H9 (cell line): Measurements from ENCODE around the gene TSHZ1. TPM values are rescaled to one million over a fixed set of nuclear protein-coding genes. Genes with fewer than 3 reads are reported as not detected.

Experiments
- DNase-seq: peaks from one replicate; pipeline ENCODE4 v3.0.0-alpha.2; 2017
- H2AFZ ChIP-seq: one replicate; pipeline ENCODE4 v1.6.1; 2013; ENCODE audit warnings: mild to moderate bottlenecking, low read length, control low read depth, moderate library complexity
- H2AK5ac ChIP-seq: 2 replicates; pipeline ENCODE4 v1.6.1; 2013; ENCODE audit warnings: low read length, control low read depth, mixed read lengths; ENCODE audit not compliant: insufficient read length
- H2BK120ac ChIP-seq: one replicate; pipeline ENCODE4 v1.6.1; 2013; ENCODE audit warnings: low read depth, mild to moderate bottlenecking, low read length, control low read depth, inconsistent platforms; ENCODE audit not compliant: poor library complexity, severe bottlenecking
- H2BK12ac ChIP-seq: 2 replicates; pipeline ENCODE4 v1.6.1; 2013; ENCODE audit warnings: low read length, control low read depth, mixed read lengths, low read depth; ENCODE audit not compliant: insufficient read length
- H2BK15ac ChIP-seq: 2 replicates; pipeline ENCODE4 v1.6.1; 2013; ENCODE audit warnings: low read depth, low read length, control low read depth
- H2BK20ac ChIP-seq: one replicate; pipeline ENCODE4 v1.6.1; 2013; ENCODE audit warnings: low read depth, mild to moderate bottlenecking, low read length, control low read depth, inconsistent platforms; ENCODE audit not compliant: poor library complexity, severe bottlenecking
- H2BK5ac ChIP-seq: 2 replicates; pipeline ENCODE4 v1.6.1; 2013; ENCODE audit warnings: low read length, control low read depth, mixed read lengths; ENCODE audit not compliant: insufficient read length
- H3K14ac ChIP-seq: 2 replicates; pipeline ENCODE4 v1.6.1; 2013; ENCODE audit warnings: low read length, control low read depth; ENCODE audit not compliant: insufficient read depth
- H3K18ac ChIP-seq: 2 replicates; pipeline ENCODE4 v1.6.1; 2013; ENCODE audit warnings: low read depth, mild to moderate bottlenecking, mixed read lengths, low read length, control low read depth; ENCODE audit not compliant: insufficient read length
- H3K23ac ChIP-seq: 2 replicates; pipeline ENCODE4 v1.6.1; 2013; ENCODE audit warnings: low read length, control low read depth, mixed read lengths, low read depth; ENCODE audit not compliant: insufficient read length
- H3K23me2 ChIP-seq: 2 replicates; pipeline ENCODE4 v1.6.1; 2013; ENCODE audit warnings: low read depth, mild to moderate bottlenecking, mixed read lengths, low read length, control low read depth; ENCODE audit not compliant: insufficient read length, poor library complexity, severe bottlenecking
- H3K27ac ChIP-seq: 2 replicates; pipeline ENCODE4 v1.5.1; 2013; ENCODE audit warnings: low read length, control low read depth, mixed read lengths, low read depth; ENCODE audit not compliant: insufficient read length
- H3K27me3 ChIP-seq: 2 replicates; pipeline ENCODE4 v1.6.1; 2013; ENCODE audit warnings: low read length, control low read depth, inconsistent platforms; ENCODE audit not compliant: insufficient read depth
- H3K4ac ChIP-seq: 2 replicates; pipeline ENCODE4 v1.6.1; 2013; ENCODE audit warnings: low read depth, mild to moderate bottlenecking, control low read depth, inconsistent platforms, low read length, moderate library complexity
- H3K4me1 ChIP-seq: 2 replicates; pipeline ENCODE4 v1.6.1; 2013; ENCODE audit warnings: low read length, control low read depth, inconsistent platforms; ENCODE audit not compliant: insufficient read depth
- H3K4me2 ChIP-seq: 2 replicates; pipeline ENCODE4 v1.6.1; 2013; ENCODE audit warnings: low read length, control low read depth, mixed read lengths; ENCODE audit not compliant: insufficient read length, insufficient read depth
- H3K56ac ChIP-seq: 2 replicates; pipeline ENCODE4 v1.6.1; 2013; ENCODE audit warnings: low read depth, mild to moderate bottlenecking, mixed read lengths, low read length, control low read depth; ENCODE audit not compliant: insufficient read length
- H3K79me1 ChIP-seq: 2 replicates; pipeline ENCODE4 v1.6.1; 2013; ENCODE audit warnings: low read depth, mild to moderate bottlenecking, moderate library complexity, low read length, control low read depth, inconsistent platforms; ENCODE audit not compliant: insufficient read depth, poor library complexity, severe bottlenecking
- H3K79me2 ChIP-seq: 2 replicates; pipeline ENCODE4 v1.6.1; 2013; ENCODE audit warnings: low read length, control low read depth, inconsistent platforms; ENCODE audit not compliant: insufficient read depth
- H3K9ac ChIP-seq: 2 replicates; pipeline ENCODE4 v1.6.1; 2013; ENCODE audit warnings: low read length, control low read depth, mixed read lengths; ENCODE audit not compliant: insufficient read length; ENCODE audit errors: extremely low read depth
- H3K9me3 ChIP-seq: one replicate; pipeline ENCODE4 v1.6.1; 2013; ENCODE audit warnings: low read depth, low read length, inconsistent platforms; ENCODE audit not compliant: control insufficient read depth
- H3T11ph ChIP-seq: one replicate; pipeline ENCODE4 v1.6.1; 2013; ENCODE audit warnings: mild to moderate bottlenecking, low read length, control low read depth, inconsistent platforms
- H4K20me1 ChIP-seq: one replicate; pipeline ENCODE4 v1.6.1; 2013; ENCODE audit not compliant: control insufficient read depth, insufficient read length, insufficient read depth
- H4K5ac ChIP-seq: 2 replicates; pipeline ENCODE4 v1.6.1; 2013; ENCODE audit warnings: low read depth, mild to moderate bottlenecking, mixed read lengths, low read length, control low read depth; ENCODE audit not compliant: insufficient read length
- H4K8ac ChIP-seq: replicated peaks from 2 replicates; pipeline ENCODE4 v1.6.1; 2013; ENCODE audit warnings: low read length, control low read depth, mixed read lengths, low read depth; ENCODE audit not compliant: insufficient read length
- H4K91ac ChIP-seq: 2 replicates; pipeline ENCODE4 v1.6.1; 2013; ENCODE audit warnings: low read depth, mild to moderate bottlenecking, moderate library complexity, mixed read lengths, low read length, control low read depth; ENCODE audit not compliant: insufficient read length
- H3K27ac Mint-ChIP-seq, 3 experiments: 2 replicates in 2 of 3; 3 replicates in 1 of 3; pipeline ENCODE4 v1.8.0; 2020 to 2021; ENCODE audit warnings: mixed read lengths in 3 of 3, mild to moderate bottlenecking in 1 of 3, moderate library complexity in 1 of 3
- H3K27me3 Mint-ChIP-seq: 2 replicates; pipeline ENCODE4 v1.8.0; 2021; ENCODE audit warnings: low read depth, mild to moderate bottlenecking, moderate library complexity, mixed read lengths
- H3K36me3 Mint-ChIP-seq, 3 experiments: 2 replicates in 2 of 3; 3 replicates in 1 of 3; pipeline ENCODE4 v1.8.0; 2020 to 2021; ENCODE audit warnings: low read depth in 3 of 3, mixed read lengths in 3 of 3; ENCODE audit not compliant: insufficient read depth in 1 of 3
- H3K4me1 Mint-ChIP-seq, 2 experiments: 2 replicates each; pipeline ENCODE4 v1.8.0; 2020; ENCODE audit warnings: mixed read lengths in 2 of 2
- H3K4me3 Mint-ChIP-seq, 2 experiments: 2 replicates in 1 of 2; 3 replicates in 1 of 2; pipeline ENCODE4 v1.8.0; 2020 to 2021; ENCODE audit warnings: mild to moderate bottlenecking in 2 of 2, mixed read lengths in 2 of 2, moderate library complexity in 1 of 2
- H3K9me3 Mint-ChIP-seq, 2 experiments: 2 replicates in 1 of 2; 3 replicates in 1 of 2; pipeline ENCODE4 v1.8.0; 2020; ENCODE audit warnings: mild to moderate bottlenecking in 2 of 2, mixed read lengths in 2 of 2, moderate library complexity in 1 of 2
- CTCF ChIP-seq: fragments of 200-600 bp; sonication (generic); conservative IDR thresholded peaks from 3 replicates; pipeline ENCODE4 v1.8.0; 2021; ENCODE audit warnings: antibody characterized with exemption, mild to moderate bottlenecking
- WGBS: extraction: QIAGEN DNeasy Blood & Tissue Kit; methylation state at CpG from one replicate; pipeline ENCODE4 v1.1.7; 2013; ENCODE audit warnings: missing lambda C conversion rate, low lambda C conversion rate, mixed read lengths; ENCODE audit not compliant: insufficient read length; ENCODE audit errors: extremely low coverage; 5-methylcytosine and 5-hydroxymethylcytosine counted together
- total RNA-seq: library from RNA; stranded (reverse); gene quantifications from 2 replicates; pipeline ENCODE4 v1.2.1, GENCODE V29; 2021

The TSHZ1 gene
- total RNA-seq, 1 experiment from 2014 or later: 0.15 TPM

GRCh38 chr18:75338631-75339030 lies 128.0 kb downstream of the TSHZ1 start:
- H3T11ph ChIP-seq: no peak overlapping the region
- H3K23ac ChIP-seq: no peak overlapping the region
- Mint-ChIP-seq H3K27me3 (peaks cover 2% of the 10 kb centered on the region; the same call in 1 of the 2 replicates), H3K4me1 (peaks cover 11 to 16% of the 10 kb centered on the region in 2 experiments), H3K4me3 (no peak overlapping the region), H3K36me3 (no peaks in the 10 kb centered on the region), H3K27ac (no peak overlapping the region), H3K9me3 (no peaks in the 10 kb centered on the region)
- DNase-seq: no peak
- H3K23me2 ChIP-seq: no peaks in the 10 kb centered on the region
- H3K79me1 ChIP-seq: no peaks in the 10 kb centered on the region
- H2BK20ac ChIP-seq: no peak overlapping the region
- H3K27me3 ChIP-seq: no peaks in the 10 kb centered on the region
- WGBS: no CpG with 5 or more reads among the region's 13 CpGs
- H2AFZ ChIP-seq: no peak overlapping the region
- H3K79me2 ChIP-seq: no peaks in the 10 kb centered on the region
- no peaks in the 10 kb centered on the region for H3K9me3 ChIP-seq
- no peak overlapping the region for H3K4ac ChIP-seq
- no peak overlapping the region for H4K8ac ChIP-seq
- no peak overlapping the region for H3K27ac ChIP-seq
- no peak overlapping the region for H3K9ac ChIP-seq
- no peaks in the 10 kb centered on the region for H3K4me1 ChIP-seq
- no peak overlapping the region for H2BK5ac ChIP-seq
- H2BK120ac ChIP-seq: no peak overlapping the region
- H2BK15ac ChIP-seq: no peak overlapping the region
- no peak overlapping the region for H3K4me2 ChIP-seq
- H4K91ac ChIP-seq: no peak overlapping the region
- H2BK12ac ChIP-seq: no peak overlapping the region
- H3K18ac ChIP-seq: no peak overlapping the region
- no peak for TF ChIP-seq CTCF
- no peak overlapping the region for H4K5ac ChIP-seq
- H3K14ac ChIP-seq: no peak overlapping the region
- H4K20me1 ChIP-seq: peaks cover 2% of the 10 kb centered on the region
- H3K56ac ChIP-seq: no peak overlapping the region
- H2AK5ac ChIP-seq: no peak overlapping the region

Other genes with a start within 250 kb of the TSHZ1 start
- gene PTGR3, start 1.7 kb upstream of the TSHZ1 start, total RNA-seq: 1.6 and 2.7 TPM in 2 replicates
- not detected in 2 replicates for gene SMIM21, start 216.9 kb downstream of the TSHZ1 start, total RNA-seq